HepG2 (cell line): ENCODE data around the gene TPBG.

ENCODE experiments used
- CBX2 ChIP-seq, 2 experiments: fragments of 200-600 bp in 1 of 2; sonication (generic); formaldehyde crosslinking in 1 of 2; IDR thresholded peaks; 2 replicates each; pipeline versions ENCODE4 v1.7.0 to v1.8.1; 2018 to 2022; ENCODE audit warnings: low read depth in 2 of 2, low read length in 1 of 2, mild to moderate bottlenecking in 1 of 2, missing genetic modification reagents in 1 of 2
- EP300 ChIP-seq, 3 experiments: sonication (generic) in 1 of 3; formaldehyde crosslinking in 1 of 3; IDR thresholded peaks; 2 replicates each; pipeline versions ENCODE4 v1.5.1 to v1.6.1; 2011 to 2020; ENCODE audit warnings: low read depth in 2 of 3, low read length in 2 of 3, borderline replicate concordance in 1 of 3, improper control_type of control experiment in 1 of 3, mild to moderate bottlenecking in 1 of 3, missing genetic modification reagents in 1 of 3, moderate library complexity in 1 of 3
- HDAC2 ChIP-seq: sonication (generic); formaldehyde crosslinking; IDR thresholded peaks from 2 replicates; pipeline ENCODE4 v1.4.0; 2020; ENCODE audit warnings: missing genetic modification reagents
- KAT8 ChIP-seq: IDR thresholded peaks from 2 replicates; pipeline ENCODE4 v1.6.1; 2016; ENCODE audit warnings: missing genetic modification reagents, missing compliant biosample characterization
- PHF8 ChIP-seq: sonication (generic); formaldehyde crosslinking; IDR thresholded peaks from 2 replicates; pipeline ENCODE4 v1.5.0; 2020; ENCODE audit warnings: missing genetic modification reagents
- SRF ChIP-seq: IDR thresholded peaks from 2 replicates; pipeline ENCODE4 v1.6.1; 2011; ENCODE audit warnings: mild to moderate bottlenecking, low read depth, low read length, moderate library complexity
- SRSF9 ChIP-seq: fragments of 200-400 bp; formaldehyde crosslinking; IDR thresholded peaks from 2 replicates; pipeline ENCODE4 v1.6.1; 2018; ENCODE audit warnings: borderline replicate concordance, mild to moderate bottlenecking, low read depth, low read length; ENCODE audit not compliant: insufficient read depth, poor library complexity, severe bottlenecking
- TAF1 ChIP-seq: sonication (generic); formaldehyde crosslinking; IDR thresholded peaks from 2 replicates; pipeline ENCODE4 v1.4.0; 2020; ENCODE audit warnings: missing genetic modification reagents
- TFE3 ChIP-seq: IDR thresholded peaks from 2 replicates; pipeline ENCODE4 v1.6.1; 2016
- TF ChIP-seq, protein P1 (sequence below): sonication (generic); formaldehyde crosslinking; IDR thresholded peaks from 2 replicates; pipeline ENCODE4 v1.9.0; 2021; ENCODE audit warnings: missing genetic modification reagents, mild to moderate bottlenecking, borderline replicate concordance
- TF ChIP-seq, protein P2 (sequence below): sonication (generic); formaldehyde crosslinking; IDR thresholded peaks from 2 replicates; pipeline ENCODE4 v1.5.0; 2020; ENCODE audit warnings: mild to moderate bottlenecking, missing genetic modification reagents, moderate library complexity
- TF ChIP-seq, protein P3 (sequence below): sonication (generic); formaldehyde crosslinking; IDR thresholded peaks from 2 replicates; pipeline ENCODE4 v1.4.0; 2020; ENCODE audit warnings: missing genetic modification reagents
- TF ChIP-seq, protein P4 (sequence below): sonication (generic); formaldehyde crosslinking; IDR thresholded peaks from 2 replicates; pipeline ENCODE4 v1.4.0; 2020; ENCODE audit warnings: missing genetic modification reagents
- TF ChIP-seq, protein P5 (sequence below): sonication (generic); formaldehyde crosslinking; IDR thresholded peaks from 2 replicates; pipeline ENCODE4 v1.5.0; 2020; ENCODE audit warnings: missing genetic modification reagents

GRCh38 chr6:82371799-82372546, 8.4 kb downstream of the TPBG start:
- TF ChIP-seq, protein P1, sequence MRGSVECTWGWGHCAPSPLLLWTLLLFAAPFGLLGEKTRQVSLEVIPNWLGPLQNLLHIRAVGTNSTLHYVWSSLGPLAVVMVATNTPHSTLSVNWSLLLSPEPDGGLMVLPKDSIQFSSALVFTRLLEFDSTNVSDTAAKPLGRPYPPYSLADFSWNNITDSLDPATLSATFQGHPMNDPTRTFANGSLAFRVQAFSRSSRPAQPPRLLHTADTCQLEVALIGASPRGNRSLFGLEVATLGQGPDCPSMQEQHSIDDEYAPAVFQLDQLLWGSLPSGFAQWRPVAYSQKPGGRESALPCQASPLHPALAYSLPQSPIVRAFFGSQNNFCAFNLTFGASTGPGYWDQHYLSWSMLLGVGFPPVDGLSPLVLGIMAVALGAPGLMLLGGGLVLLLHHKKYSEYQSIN (CRISPR knock-in tag), result no peak
- TF ChIP-seq, protein P2, sequence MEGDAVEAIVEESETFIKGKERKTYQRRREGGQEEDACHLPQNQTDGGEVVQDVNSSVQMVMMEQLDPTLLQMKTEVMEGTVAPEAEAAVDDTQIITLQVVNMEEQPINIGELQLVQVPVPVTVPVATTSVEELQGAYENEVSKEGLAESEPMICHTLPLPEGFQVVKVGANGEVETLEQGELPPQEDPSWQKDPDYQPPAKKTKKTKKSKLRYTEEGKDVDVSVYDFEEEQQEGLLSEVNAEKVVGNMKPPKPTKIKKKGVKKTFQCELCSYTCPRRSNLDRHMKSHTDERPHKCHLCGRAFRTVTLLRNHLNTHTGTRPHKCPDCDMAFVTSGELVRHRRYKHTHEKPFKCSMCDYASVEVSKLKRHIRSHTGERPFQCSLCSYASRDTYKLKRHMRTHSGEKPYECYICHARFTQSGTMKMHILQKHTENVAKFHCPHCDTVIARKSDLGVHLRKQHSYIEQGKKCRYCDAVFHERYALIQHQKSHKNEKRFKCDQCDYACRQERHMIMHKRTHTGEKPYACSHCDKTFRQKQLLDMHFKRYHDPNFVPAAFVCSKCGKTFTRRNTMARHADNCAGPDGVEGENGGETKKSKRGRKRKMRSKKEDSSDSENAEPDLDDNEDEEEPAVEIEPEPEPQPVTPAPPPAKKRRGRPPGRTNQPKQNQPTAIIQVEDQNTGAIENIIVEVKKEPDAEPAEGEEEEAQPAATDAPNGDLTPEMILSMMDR (CRISPR knock-in tag), result no peak
- TF ChIP-seq, protein P3, sequence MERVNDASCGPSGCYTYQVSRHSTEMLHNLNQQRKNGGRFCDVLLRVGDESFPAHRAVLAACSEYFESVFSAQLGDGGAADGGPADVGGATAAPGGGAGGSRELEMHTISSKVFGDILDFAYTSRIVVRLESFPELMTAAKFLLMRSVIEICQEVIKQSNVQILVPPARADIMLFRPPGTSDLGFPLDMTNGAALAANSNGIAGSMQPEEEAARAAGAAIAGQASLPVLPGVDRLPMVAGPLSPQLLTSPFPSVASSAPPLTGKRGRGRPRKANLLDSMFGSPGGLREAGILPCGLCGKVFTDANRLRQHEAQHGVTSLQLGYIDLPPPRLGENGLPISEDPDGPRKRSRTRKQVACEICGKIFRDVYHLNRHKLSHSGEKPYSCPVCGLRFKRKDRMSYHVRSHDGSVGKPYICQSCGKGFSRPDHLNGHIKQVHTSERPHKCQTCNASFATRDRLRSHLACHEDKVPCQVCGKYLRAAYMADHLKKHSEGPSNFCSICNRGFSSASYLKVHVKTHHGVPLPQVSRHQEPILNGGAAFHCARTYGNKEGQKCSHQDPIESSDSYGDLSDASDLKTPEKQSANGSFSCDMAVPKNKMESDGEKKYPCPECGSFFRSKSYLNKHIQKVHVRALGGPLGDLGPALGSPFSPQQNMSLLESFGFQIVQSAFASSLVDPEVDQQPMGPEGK (CRISPR knock-in tag), result no peak
- TF ChIP-seq SRF (no peak), SRSF9 (no peak), EP300 (IDR thresholded peaks at IDR 0.05; ENCODE audit: low read depth in 2 of 2, low read length in 2 of 2) (no peak), EP300 (CRISPR knock-in tag; IDR thresholded peaks at IDR 0.05; ENCODE audit: borderline replicate concordance) (no peak), TAF1 (CRISPR knock-in tag) (no peak), HDAC2 (CRISPR knock-in tag) (no peak), TFE3 (CRISPR knock-in tag) (no peak), PHF8 (CRISPR knock-in tag) (no peak), CBX2 (IDR thresholded peaks at IDR 0.05; ENCODE audit: low read depth, low read length) (no peak), CBX2 (CRISPR knock-in tag; IDR thresholded peaks at IDR 0.05; ENCODE audit: low read depth) (no peak), KAT8 (CRISPR knock-in tag) (no peak)
- TF ChIP-seq, protein P4, sequence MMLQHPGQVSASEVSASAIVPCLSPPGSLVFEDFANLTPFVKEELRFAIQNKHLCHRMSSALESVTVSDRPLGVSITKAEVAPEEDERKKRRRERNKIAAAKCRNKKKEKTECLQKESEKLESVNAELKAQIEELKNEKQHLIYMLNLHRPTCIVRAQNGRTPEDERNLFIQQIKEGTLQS, result no peak
- TF ChIP-seq, protein P5, sequence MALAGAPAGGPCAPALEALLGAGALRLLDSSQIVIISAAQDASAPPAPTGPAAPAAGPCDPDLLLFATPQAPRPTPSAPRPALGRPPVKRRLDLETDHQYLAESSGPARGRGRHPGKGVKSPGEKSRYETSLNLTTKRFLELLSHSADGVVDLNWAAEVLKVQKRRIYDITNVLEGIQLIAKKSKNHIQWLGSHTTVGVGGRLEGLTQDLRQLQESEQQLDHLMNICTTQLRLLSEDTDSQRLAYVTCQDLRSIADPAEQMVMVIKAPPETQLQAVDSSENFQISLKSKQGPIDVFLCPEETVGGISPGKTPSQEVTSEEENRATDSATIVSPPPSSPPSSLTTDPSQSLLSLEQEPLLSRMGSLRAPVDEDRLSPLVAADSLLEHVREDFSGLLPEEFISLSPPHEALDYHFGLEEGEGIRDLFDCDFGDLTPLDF, result no peak
